ENCODE measurements around the gene EGLN2. TPM values are rescaled to one million over a fixed set of nuclear protein-coding genes. Genes with fewer than 3 reads are reported as not detected.

EGLN2 gene
- total and polyA plus RNA-seq, 2 of the 4 experiments (the other 2 are of a cell fraction): 54.1 to 60.2 TPM

- no peak overlapping the region for H4K91ac ChIP-seq (ENCODE audit: insufficient read depth, low read depth, low read length)
- H3K56ac ChIP-seq (ENCODE audit: extremely low read depth, insufficient read depth, low read length): no peak overlapping the region
- H3K14ac ChIP-seq (replicated peaks; ENCODE audit: low read depth, low read length): no peak overlapping the region
- H3K79me1 ChIP-seq (ENCODE audit: low read depth in 1 of 2, low read length in 2 of 2): peaks cover 26 to 39% of the 10 kb centered on the region in 2 experiments
- BruUV-seq (replicated peaks): no TSS peak
- H3K4me2 ChIP-seq (ENCODE audit: low read depth, low read length): no peak overlapping the region
- peaks cover 80% of the 10 kb centered on the region for H3K36me3 ChIP-seq (ENCODE audit: control insufficient read depth, insufficient read depth, low read length)
- no peaks in the 10 kb centered on the region for H3K9me1 ChIP-seq (ENCODE audit: insufficient read depth, low read length)
- no peak overlapping the region for H3K23ac ChIP-seq (ENCODE audit: low read depth, low read length)
- H3K4ac ChIP-seq (ENCODE audit: low read depth, low read length): no peak overlapping the region
- no peak overlapping the region for H3K27ac ChIP-seq (ENCODE audit: insufficient read depth, low read length)
- H3K9me3 ChIP-seq (ENCODE audit: control insufficient read depth, insufficient read depth, low read length): no peaks in the 10 kb centered on the region
- dilution Hi-C loops (cut with HindIII; ENCODE audit: low sequenced_read_pairs, unreplicated experiment): no loop called here
- no peak for ATAC-seq (ENCODE audit: low read depth)
- DNase-seq: no peak
- no peak overlapping the region for H4K8ac ChIP-seq (ENCODE audit: low read depth in 2 of 2, low read length in 2 of 2)
- H3K9ac ChIP-seq (ENCODE audit: low read depth, low read length): no peak overlapping the region
- no peaks in the 10 kb centered on the region for H3K4me1 ChIP-seq (ENCODE audit: control insufficient read depth, insufficient read depth, low read length)
- H2BK5ac ChIP-seq (ENCODE audit: low read depth, low read length, poor library complexity, severe bottlenecking): no peak overlapping the region
- H4K5ac ChIP-seq (ENCODE audit: low read depth, low read length): no peak overlapping the region
- intact Hi-C loops (cut with micrococcal nuclease): no loop called here
- H2BK120ac ChIP-seq (ENCODE audit: low read depth, low read length): no peak overlapping the region
- no peak overlapping the region for H2AFZ ChIP-seq (replicated peaks; ENCODE audit: low read length, poor library complexity)
- H2AK9ac ChIP-seq (replicated peaks; ENCODE audit: low read depth, low read length, poor library complexity): no peak overlapping the region
- POLR2A ChIA-PET (ENCODE audit: unreplicated experiment): no interaction called here
- CTCF ChIA-PET: no interaction called here
- no peak for TF ChIP-seq RAD21 (IDR thresholded peaks at IDR 0.05; ENCODE audit: low read length)
- no peak for TF ChIP-seq RCOR1 (IDR thresholded peaks at IDR 0.05; ENCODE audit: insufficient replicate concordance, low read length)
- TF ChIP-seq CHD1 (IDR thresholded peaks at IDR 0.05; ENCODE audit: low read depth, low read length): no peak
- no peak for TF ChIP-seq SMC3 (IDR thresholded peaks at IDR 0.05; ENCODE audit: low read depth, low read length)
- TF ChIP-seq CEBPB (IDR thresholded peaks at IDR 0.05; ENCODE audit: low read depth, low read length): no peak
- TF ChIP-seq USF2 (IDR thresholded peaks at IDR 0.05; ENCODE audit: low read depth, low read length): no peak
- TF ChIP-seq MAFK (IDR thresholded peaks at IDR 0.05; ENCODE audit: low read depth, low read length): no peak
- no peak for TF ChIP-seq CTCF (conservative IDR thresholded peaks at IDR 0.05; ENCODE audit: low read depth, low read length)
- TF ChIP-seq POLR2A (IDR thresholded peaks at IDR 0.05; ENCODE audit: low read depth, low read length): no peak
- no peak for TF ChIP-seq ELK1 (IDR thresholded peaks at IDR 0.05; ENCODE audit: borderline replicate concordance, low read depth, low read length)
- no peak for TF ChIP-seq NFE2L2 (IDR thresholded peaks at IDR 0.05; ENCODE audit: low read depth, low read length)
- no peak for TF ChIP-seq BHLHE40 (IDR thresholded peaks at IDR 0.05; ENCODE audit: low read depth, low read length)
- no peak for TF ChIP-seq FOS (IDR thresholded peaks at IDR 0.05; ENCODE audit: low read depth, low read length)
- TF ChIP-seq RFX5 (IDR thresholded peaks at IDR 0.05; ENCODE audit: low read depth, low read length): no peak
- no peak overlapping the region for H3K4me3 ChIP-seq (ENCODE audit: insufficient read depth, low read depth, low read length)
- no peak overlapping the region for H2BK20ac ChIP-seq (ENCODE audit: low read depth, low read length)
- H2AK5ac ChIP-seq (ENCODE audit: low read depth, low read length): no peak overlapping the region
- 89% methylated on average over 7 of the region's 17 CpGs; no CpG with 5 or more reads in 1 of the 2 experiments for WGBS, 2 experiments (ENCODE audit: extremely low coverage in 2 of 2, insufficient read length in 1 of 2)
- H4K20me1 ChIP-seq (ENCODE audit: insufficient read depth, low read length): peaks cover 8% of the 10 kb centered on the region
- H3K27me3 ChIP-seq (ENCODE audit: control insufficient read depth, insufficient read depth, low read length): no peaks in the 10 kb centered on the region
- no peak overlapping the region for H2BK15ac ChIP-seq (ENCODE audit: low read depth, low read length)
- in situ Hi-C loops (cut with MboI; ENCODE audit: low sequenced_read_pairs): no loop called here
- no peak overlapping the region for H3K18ac ChIP-seq (ENCODE audit: low read depth, low read length)
Measured at GRCh38 chr19:40762754-40763470, 36.1 kb upstream of the EGLN2 start.
